ENCODE results near the gene TMEM245. TPM values are rescaled to one million over a fixed set of nuclear protein-coding genes. Genes with fewer than 3 reads are reported as not detected.
"Not testable (repeated sequence)": the region's sequence is repeated elsewhere in the genome, so short reads cannot be mapped to it uniquely, and the experiment has no call there.

Gene TMEM245
- total and polyA plus RNA-seq, 2 of the 13 experiments (the other 11 are each of a cell fraction or from before 2014, with no cell fraction given) = 53.5 to 55.4 TPM

DNA sequence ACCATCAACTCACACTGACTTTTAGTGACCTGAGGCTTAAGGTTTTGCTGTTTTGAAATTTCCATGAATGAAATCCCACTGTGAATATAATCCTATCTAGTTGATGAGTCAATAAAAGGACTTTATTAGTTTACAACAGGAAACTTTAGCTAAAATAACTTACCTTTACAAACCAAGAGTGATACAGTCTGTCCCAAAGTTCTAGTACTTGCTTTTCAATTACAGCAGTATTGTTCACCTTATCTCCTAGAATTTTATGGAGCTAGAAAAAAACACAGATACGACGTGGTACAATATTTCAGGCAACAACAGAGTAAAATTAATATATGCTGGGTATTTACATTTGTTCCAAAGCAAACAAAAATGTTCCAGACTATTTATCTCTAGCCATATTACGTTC lies 59.6 kb downstream of the TMEM245 start:
- DNase-seq (ENCODE audit: low spot score) (no peak), FAIRE-seq (no peak), ATAC-seq (no peak)
- Histone ChIP-seq H3K79me2 (ENCODE audit: insufficient read depth, low read length) (no peaks in the 10 kb centered on the region), H3K36me3 (replicated peaks in 1 of 2; ENCODE audit: control insufficient read depth in 1 of 2, insufficient read depth in 2 of 2, low read length in 2 of 2) (peaks cover 18 to 68% of the 10 kb centered on the region in 2 experiments), H3K4me3 (replicated peaks in 1 of 3; ENCODE audit: insufficient read depth in 1 of 3, low read depth in 2 of 3, low read length in 3 of 3) (no peak overlapping the region), H3K27ac (ENCODE audit: extremely low read length, insufficient read depth, low read length) (no peak overlapping the region), H3K4me1 (ENCODE audit: insufficient read depth, low read length) (no peaks in the 10 kb centered on the region), H3K9me3 (ENCODE audit: low read length) (no peaks in the 10 kb centered on the region), H3K27me3 (ENCODE audit: control insufficient read depth in 1 of 2, insufficient read depth in 2 of 2, low read length in 2 of 2) (no peaks in the 10 kb centered on the region), H4K20me1 (ENCODE audit: insufficient read depth, low read length) (no peaks in the 10 kb centered on the region), H3K9ac (ENCODE audit: insufficient read depth, low read depth, low read length) (no peak overlapping the region), H2AFZ (ENCODE audit: low read length) (no peak overlapping the region), H3K4me2 (ENCODE audit: low read depth, low read length) (no peak overlapping the region)
- 82% methylated on average over 3 of the region's 3 CpGs for WGBS (ENCODE audit: low lambda C conversion rate)
- intact Hi-C loops (cut with micrococcal nuclease; ENCODE audit: unreplicated experiment) (no loop called here), in situ Hi-C loops (cut with HindIII; ENCODE audit: extremely low pct_ligation_motif_present, low pct_unique_long_range_greater_than_20kb) (no loop called here)
- CTCF ChIA-PET (ENCODE audit: low intra/inter-chr PET ratio, low total read pairs) = no interaction called here
- TF ChIP-seq, protein P1, sequence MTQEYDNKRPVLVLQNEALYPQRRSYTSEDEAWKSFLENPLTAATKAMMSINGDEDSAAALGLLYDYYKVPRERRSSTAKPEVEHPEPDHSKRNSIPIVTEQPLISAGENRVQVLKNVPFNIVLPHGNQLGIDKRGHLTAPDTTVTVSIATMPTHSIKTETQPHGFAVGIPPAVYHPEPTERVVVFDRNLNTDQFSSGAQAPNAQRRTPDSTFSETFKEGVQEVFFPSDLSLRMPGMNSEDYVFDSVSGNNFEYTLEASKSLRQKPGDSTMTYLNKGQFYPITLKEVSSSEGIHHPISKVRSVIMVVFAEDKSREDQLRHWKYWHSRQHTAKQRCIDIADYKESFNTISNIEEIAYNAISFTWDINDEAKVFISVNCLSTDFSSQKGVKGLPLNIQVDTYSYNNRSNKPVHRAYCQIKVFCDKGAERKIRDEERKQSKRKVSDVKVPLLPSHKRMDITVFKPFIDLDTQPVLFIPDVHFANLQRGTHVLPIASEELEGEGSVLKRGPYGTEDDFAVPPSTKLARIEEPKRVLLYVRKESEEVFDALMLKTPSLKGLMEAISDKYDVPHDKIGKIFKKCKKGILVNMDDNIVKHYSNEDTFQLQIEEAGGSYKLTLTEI (CRISPR knock-in tag; conservative IDR thresholded peaks at IDR 0.05) = no peak
- TF ChIP-seq, protein P2, sequence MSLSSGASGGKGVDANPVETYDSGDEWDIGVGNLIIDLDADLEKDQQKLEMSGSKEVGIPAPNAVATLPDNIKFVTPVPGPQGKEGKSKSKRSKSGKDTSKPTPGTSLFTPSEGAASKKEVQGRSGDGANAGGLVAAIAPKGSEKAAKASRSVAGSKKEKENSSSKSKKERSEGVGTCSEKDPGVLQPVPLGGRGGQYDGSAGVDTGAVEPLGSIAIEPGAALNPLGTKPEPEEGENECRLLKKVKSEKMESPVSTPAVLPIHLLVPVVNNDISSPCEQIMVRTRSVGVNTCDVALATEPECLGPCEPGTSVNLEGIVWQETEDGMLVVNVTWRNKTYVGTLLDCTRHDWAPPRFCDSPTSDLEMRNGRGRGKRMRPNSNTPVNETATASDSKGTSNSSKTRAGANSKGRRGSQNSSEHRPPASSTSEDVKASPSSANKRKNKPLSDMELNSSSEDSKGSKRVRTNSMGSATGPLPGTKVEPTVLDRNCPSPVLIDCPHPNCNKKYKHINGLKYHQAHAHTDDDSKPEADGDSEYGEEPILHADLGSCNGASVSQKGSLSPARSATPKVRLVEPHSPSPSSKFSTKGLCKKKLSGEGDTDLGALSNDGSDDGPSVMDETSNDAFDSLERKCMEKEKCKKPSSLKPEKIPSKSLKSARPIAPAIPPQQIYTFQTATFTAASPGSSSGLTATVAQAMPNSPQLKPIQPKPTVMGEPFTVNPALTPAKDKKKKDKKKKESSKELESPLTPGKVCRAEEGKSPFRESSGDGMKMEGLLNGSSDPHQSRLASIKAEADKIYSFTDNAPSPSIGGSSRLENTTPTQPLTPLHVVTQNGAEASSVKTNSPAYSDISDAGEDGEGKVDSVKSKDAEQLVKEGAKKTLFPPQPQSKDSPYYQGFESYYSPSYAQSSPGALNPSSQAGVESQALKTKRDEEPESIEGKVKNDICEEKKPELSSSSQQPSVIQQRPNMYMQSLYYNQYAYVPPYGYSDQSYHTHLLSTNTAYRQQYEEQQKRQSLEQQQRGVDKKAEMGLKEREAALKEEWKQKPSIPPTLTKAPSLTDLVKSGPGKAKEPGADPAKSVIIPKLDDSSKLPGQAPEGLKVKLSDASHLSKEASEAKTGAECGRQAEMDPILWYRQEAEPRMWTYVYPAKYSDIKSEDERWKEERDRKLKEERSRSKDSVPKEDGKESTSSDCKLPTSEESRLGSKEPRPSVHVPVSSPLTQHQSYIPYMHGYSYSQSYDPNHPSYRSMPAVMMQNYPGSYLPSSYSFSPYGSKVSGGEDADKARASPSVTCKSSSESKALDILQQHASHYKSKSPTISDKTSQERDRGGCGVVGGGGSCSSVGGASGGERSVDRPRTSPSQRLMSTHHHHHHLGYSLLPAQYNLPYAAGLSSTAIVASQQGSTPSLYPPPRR (CRISPR knock-in tag; IDR thresholded peaks at IDR 0.05; ENCODE audit: borderline replicate concordance) = no peak
- TF ChIP-seq, protein P3, sequence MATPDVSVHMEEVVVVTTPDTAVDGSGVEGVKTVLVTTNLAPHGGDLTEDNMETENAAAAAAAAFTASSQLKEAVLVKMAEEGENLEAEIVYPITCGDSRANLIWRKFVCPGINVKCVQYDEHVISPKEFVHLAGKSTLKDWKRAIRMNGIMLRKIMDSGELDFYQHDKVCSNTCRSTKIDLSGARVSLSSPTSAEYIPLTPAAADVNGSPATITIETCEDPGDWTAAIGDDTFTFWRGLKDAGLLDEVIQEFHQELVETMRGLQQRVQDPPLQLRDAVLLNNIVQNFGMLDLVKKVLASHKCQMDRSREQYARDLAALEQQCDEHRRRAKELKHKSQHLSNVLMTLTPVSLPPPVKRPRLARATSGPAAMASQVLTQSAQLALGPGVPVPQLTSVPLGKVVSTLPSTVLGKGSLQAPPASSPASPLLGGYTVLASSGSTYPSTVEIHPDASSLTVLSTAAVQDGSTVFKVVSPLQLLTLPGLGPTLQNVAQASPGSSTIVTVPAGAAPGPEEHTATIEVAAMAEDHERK (CRISPR knock-in tag; IDR thresholded peaks at IDR 0.05; ENCODE audit: low read depth) = no peak
- TF ChIP-seq, protein P4, sequence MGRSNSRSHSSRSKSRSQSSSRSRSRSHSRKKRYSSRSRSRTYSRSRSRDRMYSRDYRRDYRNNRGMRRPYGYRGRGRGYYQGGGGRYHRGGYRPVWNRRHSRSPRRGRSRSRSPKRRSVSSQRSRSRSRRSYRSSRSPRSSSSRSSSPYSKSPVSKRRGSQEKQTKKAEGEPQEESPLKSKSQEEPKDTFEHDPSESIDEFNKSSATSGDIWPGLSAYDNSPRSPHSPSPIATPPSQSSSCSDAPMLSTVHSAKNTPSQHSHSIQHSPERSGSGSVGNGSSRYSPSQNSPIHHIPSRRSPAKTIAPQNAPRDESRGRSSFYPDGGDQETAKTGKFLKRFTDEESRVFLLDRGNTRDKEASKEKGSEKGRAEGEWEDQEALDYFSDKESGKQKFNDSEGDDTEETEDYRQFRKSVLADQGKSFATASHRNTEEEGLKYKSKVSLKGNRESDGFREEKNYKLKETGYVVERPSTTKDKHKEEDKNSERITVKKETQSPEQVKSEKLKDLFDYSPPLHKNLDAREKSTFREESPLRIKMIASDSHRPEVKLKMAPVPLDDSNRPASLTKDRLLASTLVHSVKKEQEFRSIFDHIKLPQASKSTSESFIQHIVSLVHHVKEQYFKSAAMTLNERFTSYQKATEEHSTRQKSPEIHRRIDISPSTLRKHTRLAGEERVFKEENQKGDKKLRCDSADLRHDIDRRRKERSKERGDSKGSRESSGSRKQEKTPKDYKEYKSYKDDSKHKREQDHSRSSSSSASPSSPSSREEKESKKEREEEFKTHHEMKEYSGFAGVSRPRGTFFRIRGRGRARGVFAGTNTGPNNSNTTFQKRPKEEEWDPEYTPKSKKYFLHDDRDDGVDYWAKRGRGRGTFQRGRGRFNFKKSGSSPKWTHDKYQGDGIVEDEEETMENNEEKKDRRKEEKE (IDR thresholded peaks at IDR 0.05) = no peak
- BruUV-seq (replicated peaks) = no TSS peak
- POLR2A ChIA-PET = no interaction called here

DNA sequence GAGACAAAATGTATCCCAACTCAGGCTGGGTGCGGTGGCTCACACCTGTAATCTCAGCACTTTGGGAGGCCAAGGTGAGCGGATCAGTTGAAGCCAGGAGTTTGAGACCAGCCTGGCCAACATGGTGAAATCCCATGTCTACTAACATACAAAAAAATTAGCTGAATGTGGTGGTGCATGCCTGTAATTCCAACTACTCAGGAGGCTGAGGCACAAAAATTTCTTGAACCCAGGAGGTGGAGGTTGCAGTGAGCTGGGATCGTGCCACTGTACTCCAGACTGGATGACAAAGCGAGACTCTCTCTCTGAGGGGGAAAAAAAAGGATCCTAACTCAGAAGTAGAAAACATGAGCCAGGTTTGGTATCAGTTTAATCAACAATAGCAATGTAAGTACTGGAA lies 66.6 kb downstream of the TMEM245 start:
- intact Hi-C loops (cut with micrococcal nuclease; ENCODE audit: unreplicated experiment); DNase-seq (ENCODE audit: low spot score); POLR2A ChIA-PET; H3K4me1 ChIP-seq (ENCODE audit: insufficient read depth, low read length); BruUV-seq (replicated peaks); H2AFZ ChIP-seq (ENCODE audit: low read length); H3K79me2 ChIP-seq (ENCODE audit: insufficient read depth, low read length); H3K27me3 ChIP-seq (ENCODE audit: control insufficient read depth in 1 of 2, insufficient read depth in 2 of 2, low read length in 2 of 2); H3K4me2 ChIP-seq (ENCODE audit: low read depth, low read length); H3K9ac ChIP-seq (ENCODE audit: insufficient read depth, low read depth, low read length); CTCF ChIA-PET (ENCODE audit: low intra/inter-chr PET ratio, low total read pairs); H4K20me1 ChIP-seq (ENCODE audit: insufficient read depth, low read length); H3K4me3 ChIP-seq (replicated peaks in 1 of 3; ENCODE audit: insufficient read depth in 1 of 3, low read depth in 2 of 3, low read length in 3 of 3); ATAC-seq; H3K27ac ChIP-seq (ENCODE audit: extremely low read length, insufficient read depth, low read length); in situ Hi-C loops (cut with HindIII; ENCODE audit: extremely low pct_ligation_motif_present, low pct_unique_long_range_greater_than_20kb); FAIRE-seq; H3K9me3 ChIP-seq (ENCODE audit: low read length): not testable (repeated sequence)
- H3K36me3 ChIP-seq (replicated peaks in 1 of 2; ENCODE audit: control insufficient read depth in 1 of 2, insufficient read depth in 2 of 2, low read length in 2 of 2) = peaks cover 17 to 72% of the 10 kb centered on the region in 2 experiments
- WGBS (ENCODE audit: low lambda C conversion rate) = 97% methylated on average over 4 of the region's 4 CpGs

All from HepG2 (cell line).